ENCODE data around the gene DRAP1.

DNA sequence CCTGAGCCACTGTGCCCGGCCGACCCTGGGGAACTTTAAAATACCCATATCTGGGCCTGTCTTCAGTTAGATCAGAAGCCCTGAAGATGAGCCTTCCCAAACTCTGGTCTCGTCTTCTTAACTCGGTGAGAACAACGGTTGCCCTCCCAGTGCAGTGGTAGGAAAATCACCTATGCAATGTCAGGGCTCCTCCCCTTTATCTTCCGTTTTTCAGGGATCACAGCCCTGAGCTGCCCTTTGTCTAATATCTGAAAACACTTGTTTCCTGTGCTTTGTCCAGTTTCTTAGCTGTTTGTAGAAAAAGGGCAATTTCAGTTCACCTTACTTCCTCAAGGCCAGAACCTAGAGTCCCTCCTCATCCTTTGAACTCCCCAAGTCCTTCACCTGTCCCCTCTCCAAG lies 9.4 kb downstream of the DRAP1 start:
- TF ChIP-seq POLR2A (IDR thresholded peaks at IDR 0.05), result no peak
- TF ChIP-seq, protein P1, sequence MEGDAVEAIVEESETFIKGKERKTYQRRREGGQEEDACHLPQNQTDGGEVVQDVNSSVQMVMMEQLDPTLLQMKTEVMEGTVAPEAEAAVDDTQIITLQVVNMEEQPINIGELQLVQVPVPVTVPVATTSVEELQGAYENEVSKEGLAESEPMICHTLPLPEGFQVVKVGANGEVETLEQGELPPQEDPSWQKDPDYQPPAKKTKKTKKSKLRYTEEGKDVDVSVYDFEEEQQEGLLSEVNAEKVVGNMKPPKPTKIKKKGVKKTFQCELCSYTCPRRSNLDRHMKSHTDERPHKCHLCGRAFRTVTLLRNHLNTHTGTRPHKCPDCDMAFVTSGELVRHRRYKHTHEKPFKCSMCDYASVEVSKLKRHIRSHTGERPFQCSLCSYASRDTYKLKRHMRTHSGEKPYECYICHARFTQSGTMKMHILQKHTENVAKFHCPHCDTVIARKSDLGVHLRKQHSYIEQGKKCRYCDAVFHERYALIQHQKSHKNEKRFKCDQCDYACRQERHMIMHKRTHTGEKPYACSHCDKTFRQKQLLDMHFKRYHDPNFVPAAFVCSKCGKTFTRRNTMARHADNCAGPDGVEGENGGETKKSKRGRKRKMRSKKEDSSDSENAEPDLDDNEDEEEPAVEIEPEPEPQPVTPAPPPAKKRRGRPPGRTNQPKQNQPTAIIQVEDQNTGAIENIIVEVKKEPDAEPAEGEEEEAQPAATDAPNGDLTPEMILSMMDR (IDR thresholded peaks at IDR 0.05), result no peak
